HCT116 (cell line): ENCODE results near the gene CYB5R2. TPM values are rescaled to one million over a fixed set of nuclear protein-coding genes. Genes with fewer than 3 reads are reported as not detected.

ENCODE experiments used
- ATAC-seq: fragments of 200-7000 bp; cut with Tn5 transposase; 2 replicates; pipeline ENCODE4 v1.9.1; 2020; ENCODE audit warnings: mild to moderate bottlenecking, moderate library complexity
- BruUV-seq: library from RNA; stranded (reverse); fragments of 400-500 nt; replicated peaks from 2 replicates; lab custom pipeline; 2021; lab: Mats Ljungman, UMichigan
- CTCF ChIA-PET: fragments of 300-600 bp; sonication (Branson Sonifier 250); formaldehyde crosslinking; loops from one replicate; lab custom pipeline; 2021; ENCODE audit warnings: antibody characterized with exemption; lab: Charles Lee
- POLR2A ChIA-PET: fragments of 300-600, 350-600 bp; sonication (Branson Sonifier 250); formaldehyde crosslinking; loops from one replicate; lab custom pipeline; 2021; ENCODE audit warnings: antibody characterized with exemption; lab: Charles Lee
- RAD21 ChIA-PET, 2 experiments: fragments of 300-600 bp; sonication (Branson Sonifier 250); formaldehyde crosslinking; loops; one replicate each; lab custom pipeline; 2023; ENCODE audit warnings: low total read pairs in 2 of 2; ENCODE audit not compliant: uncharacterized antibody in 2 of 2, unreplicated experiment in 2 of 2, low non-redundant PET in 1 of 2; lab: Charles Lee
- DNase-seq: peaks from one replicate; pipeline ENCODE4 v3.0.0-alpha.2; 2010; ENCODE audit warnings: low read depth, low spot score
- H2AFZ ChIP-seq: fragments of 200-600 bp; shearing (Covaris generic), sonication (generic); 2 replicates; pipeline ENCODE4 v1.6.1; 2017; ENCODE audit warnings: low read depth, mixed run types, mixed read lengths, antibody characterized with exemption, low read length; ENCODE audit not compliant: poor library complexity, severe bottlenecking
- H3K27ac ChIP-seq: 2 replicates; pipeline ENCODE4 v1.5.1; 2012; ENCODE audit warnings: low read depth, low read length
- H3K27me3 ChIP-seq: fragments of 200-600 bp; sonication (generic); 2 replicates; pipeline ENCODE4 v1.6.1; 2016; ENCODE audit warnings: mixed run types, low read length, mixed read lengths; ENCODE audit not compliant: insufficient read depth
- H3K36me3 ChIP-seq, 2 experiments: fragments of 200-500 bp in 1 of 2; fragments of 200-600 bp in 1 of 2; sonication (Bioruptor generic) in 1 of 2; sonication (generic) in 1 of 2; 2 replicates each; pipeline versions ENCODE4 v1.5.1 to v1.6.1; 2014 to 2016; ENCODE audit warnings: low read length in 2 of 2, inconsistent platforms in 1 of 2, mixed read lengths in 1 of 2, mixed run types in 1 of 2; ENCODE audit not compliant: insufficient read depth in 2 of 2, control insufficient read depth in 1 of 2
- H3K4me1 ChIP-seq, 2 experiments: fragments of 200-600 bp in 1 of 2; sonication (generic) in 1 of 2; 2 replicates each; pipeline versions ENCODE4 v1.5.1 to v1.6.1; 2012 to 2017; ENCODE audit warnings: low read length in 2 of 2, inconsistent platforms in 1 of 2, mild to moderate bottlenecking in 1 of 2, mixed read lengths in 1 of 2, mixed run types in 1 of 2, moderate library complexity in 1 of 2; ENCODE audit not compliant: insufficient read depth in 2 of 2, control insufficient read depth in 1 of 2
- H3K4me2 ChIP-seq: fragments of 200-600 bp; sonication (generic); 2 replicates; pipeline ENCODE4 v1.6.1; 2017; ENCODE audit warnings: mixed run types, low read length, mixed read lengths
- H3K4me3 ChIP-seq, 2 experiments: fragments of 200-600 bp in 1 of 2; sonication (generic) in 1 of 2; replicated peaks in 1 of 2; 2 replicates each; pipeline ENCODE4 v1.5.1; 2011 to 2016; ENCODE audit warnings: low read length in 2 of 2, control low read depth in 1 of 2, low read depth in 1 of 2, mild to moderate bottlenecking in 1 of 2, mixed read lengths in 1 of 2, mixed run types in 1 of 2
- H3K79me2 ChIP-seq: fragments of 200-600 bp; sonication (generic); 2 replicates; pipeline ENCODE4 v1.6.1; 2017; ENCODE audit warnings: mild to moderate bottlenecking, mixed run types, low read length, moderate library complexity, mixed read lengths; ENCODE audit not compliant: insufficient read depth
- H3K9ac ChIP-seq: fragments of 200-600 bp; sonication (generic); 2 replicates; pipeline ENCODE4 v1.6.1; 2016; ENCODE audit warnings: low read length, mixed read lengths
- H3K9me2 ChIP-seq: fragments of 200-600 bp; sonication (generic), shearing (Covaris generic); 2 replicates; pipeline ENCODE4 v1.6.1; 2017; ENCODE audit warnings: mixed run types, mild to moderate bottlenecking, moderate library complexity; ENCODE audit not compliant: insufficient read depth
- H3K9me3 ChIP-seq, 2 experiments: fragments of 200-500 bp in 1 of 2; fragments of 200-600 bp in 1 of 2; sonication (Bioruptor generic) in 1 of 2; sonication (generic) in 1 of 2; 2 replicates each; pipeline ENCODE4 v1.6.1; 2014 to 2017; ENCODE audit warnings: low read length in 2 of 2, mixed read lengths in 2 of 2, inconsistent platforms in 1 of 2, low read depth in 1 of 2, mild to moderate bottlenecking in 1 of 2, mixed run types in 1 of 2, moderate library complexity in 1 of 2; ENCODE audit not compliant: control insufficient read depth in 1 of 2, insufficient read depth in 1 of 2
- H4K20me1 ChIP-seq: fragments of 200-600 bp; sonication (generic), shearing (Covaris generic); 2 replicates; pipeline ENCODE4 v1.6.1; 2017; ENCODE audit warnings: mixed run types, mild to moderate bottlenecking, moderate library complexity; ENCODE audit not compliant: insufficient read depth
- CBX3 ChIP-seq: IDR thresholded peaks from 2 replicates; pipeline ENCODE4 v1.6.1; 2012; ENCODE audit warnings: low read depth
- CEBPB ChIP-seq: IDR thresholded peaks from 2 replicates; pipeline ENCODE4 v1.6.1; 2012; ENCODE audit warnings: low read depth
- EGR1 ChIP-seq: IDR thresholded peaks from 2 replicates; pipeline ENCODE4 v1.6.1; 2012; ENCODE audit warnings: low read depth
- ELF1 ChIP-seq: IDR thresholded peaks from 2 replicates; pipeline ENCODE4 v1.6.1; 2012; ENCODE audit warnings: low read depth, borderline replicate concordance
- EZH2 ChIP-seq: fragments of 200-600 bp; sonication (generic); IDR thresholded peaks from 2 replicates; pipeline ENCODE4 v1.6.1; 2017; ENCODE audit warnings: antibody characterized with exemption, mixed run types
- EZH2phosphoT487 ChIP-seq: fragments of 200-600 bp; IDR thresholded peaks from 2 replicates; pipeline ENCODE4 v1.6.1; 2018; ENCODE audit warnings: antibody characterized with exemption, borderline replicate concordance
- FOSL1 ChIP-seq: IDR thresholded peaks from 2 replicates; pipeline ENCODE4 v1.6.1; 2012; ENCODE audit warnings: low read depth
- JUND ChIP-seq: IDR thresholded peaks from 2 replicates; pipeline ENCODE4 v1.6.1; 2012
- POLR2AphosphoS5 ChIP-seq: IDR thresholded peaks from 2 replicates; pipeline ENCODE4 v1.6.1; 2011; ENCODE audit warnings: mild to moderate bottlenecking, low read depth, low read length, moderate library complexity
- SP1 ChIP-seq: IDR thresholded peaks from 2 replicates; pipeline ENCODE4 v1.6.1; 2012; ENCODE audit warnings: low read depth
- SRF ChIP-seq: IDR thresholded peaks from 2 replicates; pipeline ENCODE4 v1.6.1; 2012; ENCODE audit warnings: low read depth
- TCF7L2 ChIP-seq: IDR thresholded peaks from 2 replicates; pipeline ENCODE4 v1.7.0; 2011; ENCODE audit warnings: borderline replicate concordance, inconsistent platforms; ENCODE audit not compliant: insufficient read depth, insufficient read length; ENCODE audit errors: extremely low read depth
- YY1 ChIP-seq: IDR thresholded peaks from 2 replicates; pipeline ENCODE4 v1.6.1; 2011; ENCODE audit warnings: low read length, low read depth, moderate library complexity, mild to moderate bottlenecking; ENCODE audit not compliant: insufficient replicate concordance; ENCODE audit errors: extremely low read depth
- ZFX ChIP-seq: fragments of 450-650 bp; IDR thresholded peaks from 2 replicates; pipeline ENCODE4 v1.6.1; 2017
- ZNF274 ChIP-seq: fragments of 200-500 bp; sonication (Bioruptor generic); IDR thresholded peaks from 2 replicates; pipeline ENCODE4 v1.6.1; 2014; ENCODE audit warnings: mild to moderate bottlenecking, low read depth, low read length, inconsistent platforms
- intact Hi-C: fragments of 100-400 bp; cut with micrococcal nuclease; formaldehyde crosslinking; loops from 2 replicates; pipeline ENCODE4 v1.10.0; 2022
- total RNA-seq: library from RNA; stranded (reverse); gene quantifications from one replicate; pipeline ENCODE4 v1.2.1, GENCODE V29; 2021; ENCODE audit not compliant: unreplicated experiment
- TF ChIP-seq, protein P1 (sequence below): IDR thresholded peaks from 2 replicates; pipeline ENCODE4 v1.6.1; 2012; ENCODE audit warnings: low read depth
- TF ChIP-seq, protein P2 (sequence below): IDR thresholded peaks from 2 replicates; pipeline ENCODE4 v1.6.1; 2012
- TF ChIP-seq, protein P3 (sequence below), 3 experiments: fragments of 200-600 bp in 1 of 3; sonication (generic) in 1 of 3; IDR thresholded peaks in 2 of 3; conservative IDR thresholded peaks in 1 of 3; 2 replicates each; pipeline ENCODE4 v1.5.1; 2012 to 2017; ENCODE audit warnings: low read depth in 2 of 3, low read length in 2 of 3, antibody characterized with exemption in 1 of 3, borderline replicate concordance in 1 of 3, control low read depth in 1 of 3, mild to moderate bottlenecking in 1 of 3, mixed read lengths in 1 of 3, mixed run types in 1 of 3, moderate library complexity in 1 of 3; ENCODE audit not compliant: insufficient read depth in 1 of 3

Gene CYB5R2
- total RNA-seq, 1 experiment from 2014 or later = 14.4 TPM

GRCh38 chr11:7635708-7636107, 37.6 kb downstream of the CYB5R2 start:
- ChIA-PET RAD21 (no interaction called here), POLR2A (no interaction called here)

GRCh38 chr11:7635137-7635536, 38.2 kb downstream of the CYB5R2 start:
- CTCF ChIA-PET = no interaction called here
- POLR2A ChIA-PET = no interaction called here
- TF ChIP-seq EGR1 = no peak
- no peak for TF ChIP-seq EZH2
- TF ChIP-seq, protein P1, sequence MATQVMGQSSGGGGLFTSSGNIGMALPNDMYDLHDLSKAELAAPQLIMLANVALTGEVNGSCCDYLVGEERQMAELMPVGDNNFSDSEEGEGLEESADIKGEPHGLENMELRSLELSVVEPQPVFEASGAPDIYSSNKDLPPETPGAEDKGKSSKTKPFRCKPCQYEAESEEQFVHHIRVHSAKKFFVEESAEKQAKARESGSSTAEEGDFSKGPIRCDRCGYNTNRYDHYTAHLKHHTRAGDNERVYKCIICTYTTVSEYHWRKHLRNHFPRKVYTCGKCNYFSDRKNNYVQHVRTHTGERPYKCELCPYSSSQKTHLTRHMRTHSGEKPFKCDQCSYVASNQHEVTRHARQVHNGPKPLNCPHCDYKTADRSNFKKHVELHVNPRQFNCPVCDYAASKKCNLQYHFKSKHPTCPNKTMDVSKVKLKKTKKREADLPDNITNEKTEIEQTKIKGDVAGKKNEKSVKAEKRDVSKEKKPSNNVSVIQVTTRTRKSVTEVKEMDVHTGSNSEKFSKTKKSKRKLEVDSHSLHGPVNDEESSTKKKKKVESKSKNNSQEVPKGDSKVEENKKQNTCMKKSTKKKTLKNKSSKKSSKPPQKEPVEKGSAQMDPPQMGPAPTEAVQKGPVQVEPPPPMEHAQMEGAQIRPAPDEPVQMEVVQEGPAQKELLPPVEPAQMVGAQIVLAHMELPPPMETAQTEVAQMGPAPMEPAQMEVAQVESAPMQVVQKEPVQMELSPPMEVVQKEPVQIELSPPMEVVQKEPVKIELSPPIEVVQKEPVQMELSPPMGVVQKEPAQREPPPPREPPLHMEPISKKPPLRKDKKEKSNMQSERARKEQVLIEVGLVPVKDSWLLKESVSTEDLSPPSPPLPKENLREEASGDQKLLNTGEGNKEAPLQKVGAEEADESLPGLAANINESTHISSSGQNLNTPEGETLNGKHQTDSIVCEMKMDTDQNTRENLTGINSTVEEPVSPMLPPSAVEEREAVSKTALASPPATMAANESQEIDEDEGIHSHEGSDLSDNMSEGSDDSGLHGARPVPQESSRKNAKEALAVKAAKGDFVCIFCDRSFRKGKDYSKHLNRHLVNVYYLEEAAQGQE = no peak
- no peak for TF ChIP-seq ZFX
- TF ChIP-seq EZH2phosphoT487 = no peak
- TF ChIP-seq JUND = no peak
- no peak for TF ChIP-seq CEBPB
- no peak for TF ChIP-seq TCF7L2
- TF ChIP-seq FOSL1 = no peak
- TF ChIP-seq, protein P2, sequence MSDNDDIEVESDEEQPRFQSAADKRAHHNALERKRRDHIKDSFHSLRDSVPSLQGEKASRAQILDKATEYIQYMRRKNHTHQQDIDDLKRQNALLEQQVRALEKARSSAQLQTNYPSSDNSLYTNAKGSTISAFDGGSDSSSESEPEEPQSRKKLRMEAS = no peak
- TF ChIP-seq, protein P3, sequence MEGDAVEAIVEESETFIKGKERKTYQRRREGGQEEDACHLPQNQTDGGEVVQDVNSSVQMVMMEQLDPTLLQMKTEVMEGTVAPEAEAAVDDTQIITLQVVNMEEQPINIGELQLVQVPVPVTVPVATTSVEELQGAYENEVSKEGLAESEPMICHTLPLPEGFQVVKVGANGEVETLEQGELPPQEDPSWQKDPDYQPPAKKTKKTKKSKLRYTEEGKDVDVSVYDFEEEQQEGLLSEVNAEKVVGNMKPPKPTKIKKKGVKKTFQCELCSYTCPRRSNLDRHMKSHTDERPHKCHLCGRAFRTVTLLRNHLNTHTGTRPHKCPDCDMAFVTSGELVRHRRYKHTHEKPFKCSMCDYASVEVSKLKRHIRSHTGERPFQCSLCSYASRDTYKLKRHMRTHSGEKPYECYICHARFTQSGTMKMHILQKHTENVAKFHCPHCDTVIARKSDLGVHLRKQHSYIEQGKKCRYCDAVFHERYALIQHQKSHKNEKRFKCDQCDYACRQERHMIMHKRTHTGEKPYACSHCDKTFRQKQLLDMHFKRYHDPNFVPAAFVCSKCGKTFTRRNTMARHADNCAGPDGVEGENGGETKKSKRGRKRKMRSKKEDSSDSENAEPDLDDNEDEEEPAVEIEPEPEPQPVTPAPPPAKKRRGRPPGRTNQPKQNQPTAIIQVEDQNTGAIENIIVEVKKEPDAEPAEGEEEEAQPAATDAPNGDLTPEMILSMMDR (IDR thresholded peaks at IDR 0.05 in 2 of 3, conservative IDR thresholded peaks at IDR 0.05 in 1 of 3; ENCODE audit: borderline replicate concordance in 1 of 3, insufficient read depth in 1 of 3, low read depth in 2 of 3, low read length in 2 of 3) = no peak
- TF ChIP-seq ELF1 = no peak
- no peak for TF ChIP-seq YY1
- TF ChIP-seq POLR2AphosphoS5 = no peak
- no peak for TF ChIP-seq ZNF274

More at GRCh38 chr11:7635708-7636107, 37.6 kb downstream of the CYB5R2 start:
- ATAC-seq (no peak), DNase-seq (no peak)
- no peaks in the 10 kb centered on the region for H3K27me3 ChIP-seq
- H3K4me2 ChIP-seq = no peak overlapping the region
- CTCF ChIA-PET = no interaction called here
- no peaks in the 10 kb centered on the region for H3K79me2 ChIP-seq
- no peak overlapping the region for H3K4me3 ChIP-seq
- no peaks in the 10 kb centered on the region for H3K4me1 ChIP-seq
- BruUV-seq = no TSS peak
- H3K9me2 ChIP-seq = no peaks in the 10 kb centered on the region
- intact Hi-C loops = no loop called here
- no peak overlapping the region for H2AFZ ChIP-seq
- H3K9ac ChIP-seq = no peak overlapping the region
- H3K27ac ChIP-seq = no peak overlapping the region
- H4K20me1 ChIP-seq = no peaks in the 10 kb centered on the region
- TF ChIP-seq SP1 (no peak), SRF (no peak), CEBPB (no peak), CBX3 (no peak), EZH2phosphoT487 (no peak)
- no peaks in the 10 kb centered on the region for H3K36me3 ChIP-seq
- no peaks in the 10 kb centered on the region for H3K9me3 ChIP-seq

More at GRCh38 chr11:7635137-7635536, 38.2 kb downstream of the CYB5R2 start:
- H3K27ac ChIP-seq = no peak overlapping the region
- H3K36me3 ChIP-seq = no peaks in the 10 kb centered on the region
- RAD21 ChIA-PET = no interaction called here
- H3K9me2 ChIP-seq = no peaks in the 10 kb centered on the region
- no peak overlapping the region for H3K4me3 ChIP-seq
- H3K9ac ChIP-seq = no peak overlapping the region
- H2AFZ ChIP-seq = no peak overlapping the region
- DNase-seq (no peak), ATAC-seq (no peak)
- intact Hi-C loops = no loop called here
- no peaks in the 10 kb centered on the region for H3K4me1 ChIP-seq
- H3K9me3 ChIP-seq = no peaks in the 10 kb centered on the region
- no peaks in the 10 kb centered on the region for H3K27me3 ChIP-seq
- BruUV-seq = no TSS peak
- H3K4me2 ChIP-seq = no peak overlapping the region
- no peaks in the 10 kb centered on the region for H4K20me1 ChIP-seq
- H3K79me2 ChIP-seq = no peaks in the 10 kb centered on the region
